ENCODE data around the gene TMEM273. TPM values are rescaled to one million over a fixed set of nuclear protein-coding genes. Genes with fewer than 3 reads are reported as not detected.

Gene TMEM273
- total and polyA plus RNA-seq, 10 of the 15 experiments (the other 5 are each of a cell fraction or from before 2014, with no cell fraction given), result 10.3 to 46.3 (median 26.4) TPM

DNA sequence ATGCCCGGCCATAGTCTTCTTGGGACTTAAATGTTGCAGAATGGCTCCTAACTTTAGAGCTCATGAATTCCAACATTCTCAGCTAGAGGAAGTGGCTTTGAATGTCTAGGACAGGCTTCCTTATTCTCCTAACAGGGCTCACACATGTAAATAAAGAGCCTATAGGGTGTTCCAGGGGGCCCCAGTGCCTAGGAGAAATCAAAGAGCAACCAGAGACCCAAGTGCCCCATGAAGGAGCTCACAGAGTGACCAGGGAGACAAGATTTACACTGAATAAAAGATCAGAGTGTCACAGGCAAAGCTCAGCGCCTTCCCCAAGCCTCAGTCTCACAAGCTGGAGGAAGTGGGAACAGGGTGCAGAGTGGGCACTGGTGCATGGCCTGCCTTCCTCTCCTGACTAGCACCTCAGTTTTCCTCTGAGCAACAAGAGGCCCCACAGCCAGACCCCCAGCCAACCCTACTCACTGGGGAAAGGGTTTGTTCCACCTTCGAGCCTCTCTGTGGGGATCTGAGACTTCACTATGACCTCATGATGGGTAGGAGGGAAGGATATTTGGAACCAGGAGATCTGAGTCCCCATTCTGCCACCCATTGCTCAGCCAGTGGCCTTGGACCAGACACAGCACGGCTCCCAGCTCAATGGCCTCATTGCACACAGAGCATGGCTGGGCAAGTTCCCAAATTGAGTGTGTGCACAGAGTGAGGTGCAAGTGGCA is 16.0 kb downstream of the TMEM273 start (continued):
- no peak for TF ChIP-seq ZNF384 (IDR thresholded peaks at IDR 0.05; ENCODE audit: borderline replicate concordance, low read depth, low read length)
- TF ChIP-seq ESRRA (IDR thresholded peaks at IDR 0.05; ENCODE audit: low read length), result no peak
- TF ChIP-seq IKZF2 (IDR thresholded peaks at IDR 0.05), result peak in 1 of 2 experiments; percentile 15; a peak in 1 of 4 replicates
- no peak for TF ChIP-seq TCF3 (IDR thresholded peaks at IDR 0.05; ENCODE audit: borderline replicate concordance, insufficient read depth, low read depth, low read length)

DNA sequence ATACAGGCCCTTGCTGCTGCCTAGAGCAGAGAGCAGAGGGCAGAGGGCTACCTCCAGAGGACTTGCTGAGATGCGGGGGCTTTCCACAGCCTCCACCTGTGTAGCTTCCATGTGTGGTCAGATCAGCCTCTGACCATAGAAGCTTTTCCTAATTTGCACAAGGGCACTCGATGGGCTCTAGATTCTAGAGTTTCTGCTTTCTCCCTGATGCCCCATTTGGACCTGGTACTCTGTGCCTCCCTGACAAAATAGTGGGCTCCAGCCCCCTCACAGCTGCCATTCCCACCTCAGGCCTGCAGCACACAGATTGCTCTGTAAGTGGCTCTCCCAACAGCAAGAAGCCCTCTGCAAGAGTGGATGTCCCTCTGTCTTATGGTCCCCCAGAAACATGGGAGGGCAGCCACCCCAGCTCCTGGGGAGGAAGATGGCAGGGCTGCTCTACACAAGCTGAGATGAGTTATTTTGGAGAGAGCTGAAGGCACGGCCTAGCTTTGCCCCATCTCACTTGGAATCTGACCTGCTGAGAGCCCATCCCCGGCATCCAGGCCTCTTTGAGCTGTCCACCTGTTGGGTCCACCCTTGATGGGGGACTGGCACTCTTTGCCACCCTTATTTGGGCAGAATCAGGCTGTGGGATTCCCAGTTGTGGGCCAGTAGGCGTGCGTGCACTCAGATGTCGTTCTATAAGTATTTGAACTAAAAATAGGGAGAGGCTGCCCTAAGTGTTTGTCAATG is 16.7 kb downstream of the TMEM273 start:
- in situ Hi-C loops (cut with MboI) (loop anchor here (10.0 kb wide), 1 partner anchor 507 kb away; no protein-coding TSS in a partner anchor), intact Hi-C loops (cut with micrococcal nuclease; ENCODE audit: unreplicated experiment) (loop anchor here (10.0 kb wide), 1 partner anchor 343 kb away; no protein-coding TSS in a partner anchor)
- Histone ChIP-seq H3K9me3 (replicated peaks; ENCODE audit: control insufficient read depth, insufficient read depth, low read length) (no peaks in the 10 kb centered on the region), H3K36me3 (ENCODE audit: control insufficient read depth in 2 of 2, insufficient read depth in 2 of 2, low read length in 1 of 2) (peaks cover 0 to 3% of the 10 kb centered on the region in 2 experiments; a peak in 2 of 4 replicates), H4K20me1 (ENCODE audit: control insufficient read depth, insufficient read depth) (no peaks in the 10 kb centered on the region), H3K9ac (ENCODE audit: control insufficient read depth, insufficient read depth, low read length) (no peak overlapping the region), H3K4me3 (no peak overlapping the region), H3K4me1 (ENCODE audit: control insufficient read depth, insufficient read depth, low read length) (peaks cover 22% of the 10 kb centered on the region), H3K27ac (ENCODE audit: control insufficient read depth, insufficient read depth) (no peak overlapping the region), H3K4me2 (ENCODE audit: control insufficient read depth, insufficient read depth) (no peak overlapping the region), H2AFZ (ENCODE audit: control insufficient read depth, low read depth, low read length) (no peak overlapping the region), H3K27me3 (replicated peaks in 1 of 2; ENCODE audit: control insufficient read depth in 2 of 2, insufficient read depth in 2 of 2, low read length in 1 of 2) (no peaks in the 10 kb centered on the region), H3K79me2 (ENCODE audit: control insufficient read depth, insufficient read depth, low read length) (no peaks in the 10 kb centered on the region)
- ATAC-seq (no peak), DNase-seq (ENCODE audit: low read depth, low spot score) (no peak), FAIRE-seq (no peak)
- ChIA-PET RAD21 (ENCODE audit: unreplicated experiment) (interaction anchor here (0.6 to 2.6 kb wide), 11 partner anchors 13 to 1245 kb away, joined by 3 to 8 read pairs (median 3); partner anchors contain the start of genes FAM170B and TMEM273), POLR2A (interaction anchor here (2.6 kb wide), 1 partner anchor 19 kb away, joined by 12 read pairs; no protein-coding TSS in a partner anchor), SMC1A (ENCODE audit: uncharacterized antibody, unreplicated experiment) (interaction anchor here (0.7 to 3.1 kb wide), 10 partner anchors 7 to 116 kb away, joined by 3 to 14 read pairs (median 3); partner anchors contain the start of gene TMEM273), CTCF (interaction anchor here (0.7 to 3.7 kb wide), 10 partner anchors 8 to 513 kb away, joined by 3 to 9 read pairs (median 4); partner anchors contain the start of gene TMEM273)
- 93% methylated on average over 7 of the region's 7 CpGs for WGBS (ENCODE audit: insufficient coverage, insufficient replicate concordance, low lambda C conversion rate, missing lambda C conversion rate)
- no TSS peak for BruUV-seq (replicated peaks)
- no peak for TF ChIP-seq NFYA (IDR thresholded peaks at IDR 0.05; ENCODE audit: borderline replicate concordance, low read depth, low read length)
- no peak for TF ChIP-seq NFIC (IDR thresholded peaks at IDR 0.05; ENCODE audit: low read depth, low read length)
- TF ChIP-seq SMC3 (IDR thresholded peaks at IDR 0.05; ENCODE audit: borderline replicate concordance, low read length), result no peak
- TF ChIP-seq, protein P1, sequence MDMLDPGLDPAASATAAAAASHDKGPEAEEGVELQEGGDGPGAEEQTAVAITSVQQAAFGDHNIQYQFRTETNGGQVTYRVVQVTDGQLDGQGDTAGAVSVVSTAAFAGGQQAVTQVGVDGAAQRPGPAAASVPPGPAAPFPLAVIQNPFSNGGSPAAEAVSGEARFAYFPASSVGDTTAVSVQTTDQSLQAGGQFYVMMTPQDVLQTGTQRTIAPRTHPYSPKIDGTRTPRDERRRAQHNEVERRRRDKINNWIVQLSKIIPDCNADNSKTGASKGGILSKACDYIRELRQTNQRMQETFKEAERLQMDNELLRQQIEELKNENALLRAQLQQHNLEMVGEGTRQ (IDR thresholded peaks at IDR 0.05; ENCODE audit: borderline replicate concordance, low read depth, low read length), result no peak
- TF ChIP-seq ETV6 (conservative IDR thresholded peaks at IDR 0.05 in 1 of 2, IDR thresholded peaks at IDR 0.05 in 1 of 2; ENCODE audit: borderline replicate concordance in 1 of 2, low read depth in 1 of 2), result no peak
- TF ChIP-seq NBN (IDR thresholded peaks at IDR 0.05), result no peak
- no peak for TF ChIP-seq POU2F2 (IDR thresholded peaks at IDR 0.05; ENCODE audit: borderline replicate concordance, low read depth, low read length)
- TF ChIP-seq SMAD1 (IDR thresholded peaks at IDR 0.05; ENCODE audit: low read depth, partially characterized antibody), result no peak
- TF ChIP-seq, protein P2, sequence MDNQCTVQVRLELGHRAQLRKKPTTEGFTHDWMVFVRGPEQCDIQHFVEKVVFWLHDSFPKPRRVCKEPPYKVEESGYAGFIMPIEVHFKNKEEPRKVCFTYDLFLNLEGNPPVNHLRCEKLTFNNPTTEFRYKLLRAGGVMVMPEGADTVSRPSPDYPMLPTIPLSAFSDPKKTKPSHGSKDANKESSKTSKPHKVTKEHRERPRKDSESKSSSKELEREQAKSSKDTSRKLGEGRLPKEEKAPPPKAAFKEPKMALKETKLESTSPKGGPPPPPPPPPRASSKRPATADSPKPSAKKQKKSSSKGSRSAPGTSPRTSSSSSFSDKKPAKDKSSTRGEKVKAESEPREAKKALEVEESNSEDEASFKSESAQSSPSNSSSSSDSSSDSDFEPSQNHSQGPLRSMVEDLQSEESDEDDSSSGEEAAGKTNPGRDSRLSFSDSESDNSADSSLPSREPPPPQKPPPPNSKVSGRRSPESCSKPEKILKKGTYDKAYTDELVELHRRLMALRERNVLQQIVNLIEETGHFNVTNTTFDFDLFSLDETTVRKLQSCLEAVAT (IDR thresholded peaks at IDR 0.05), result no peak
- TF ChIP-seq HSF1 (IDR thresholded peaks at IDR 0.05; ENCODE audit: low read depth, low read length), result no peak

All from GM12878 (cell line).